A549 (cell line): ENCODE data around the gene EDN2. TPM values are rescaled to one million over a fixed set of nuclear protein-coding genes. Genes with fewer than 3 reads are reported as not detected.

Experiments used
- ATAC-seq, 2 experiments: fragments of 200-7000 bp in 1 of 2; fragments of >200 bp in 1 of 2; cut with Nextera tagmentation in 1 of 2; cut with Tn5 transposase in 1 of 2; 3 replicates each; pipeline versions ENCODE4 v1.8.0 to v1.9.1; 2018 to 2020; ENCODE audit warnings: mild to moderate bottlenecking in 1 of 2, moderate library complexity in 1 of 2
- CTCF ChIA-PET: fragments of 300-600 bp; sonication (Branson Sonifier 250); formaldehyde crosslinking; extraction: SDS; loops from one replicate; lab custom pipeline; 2021; ENCODE audit warnings: antibody characterized with exemption, inconsistent platforms; lab: Yijun Ruan, JAX
- POLR2A ChIA-PET: fragments of 350-600 bp; formaldehyde crosslinking; extraction: SDS; loops from one replicate; lab custom pipeline; 2021; ENCODE audit warnings: antibody characterized with exemption, inconsistent platforms; lab: Yijun Ruan, JAX
- DNase-seq, 2 experiments: peaks; one replicate each; pipeline versions ENCODE4 v3.0.0 to v3.0.0-alpha.2; 2011 to 2016; ENCODE audit warnings: low read depth in 1 of 2, low spot score in 1 of 2
- FAIRE-seq: peaks from 2 replicates; lab custom pipeline; 2011; peaks lifted over from hg19 to GRCh38; lab: Jason Lieb, UNC
- H3K27ac ChIP-seq, 2 experiments: fragments of >200 bp; sonication (Bioruptor Twin); formaldehyde crosslinking; 3 replicates each; pipeline ENCODE4 v1.5.1; 2016 to 2017
- H3K4me1 ChIP-seq: fragments of >200 bp; sonication (Bioruptor Twin); formaldehyde crosslinking; 3 replicates; pipeline ENCODE4 v1.6.1; 2016
- H3K4me2 ChIP-seq: fragments of >200 bp; sonication (Bioruptor Twin); formaldehyde crosslinking; 3 replicates; pipeline ENCODE4 v1.6.1; 2016
- H3K4me3 ChIP-seq: fragments of >200 bp; sonication (Bioruptor Twin); formaldehyde crosslinking; 3 replicates; pipeline ENCODE4 v1.5.1; 2016
- H3K9me3 ChIP-seq: fragments of >200 bp; sonication (Bioruptor Twin); formaldehyde crosslinking; 3 replicates; pipeline ENCODE4 v1.6.1; 2016
- BCL3 ChIP-seq: fragments of >200 bp; sonication (Bioruptor Twin); formaldehyde crosslinking; IDR thresholded peaks from 3 replicates; pipeline ENCODE4 v1.6.1; 2016
- BHLHE40 ChIP-seq: IDR thresholded peaks from 2 replicates; pipeline ENCODE4 v1.6.1; 2012; ENCODE audit warnings: low read depth, low read length, inconsistent platforms
- CBX2 ChIP-seq: fragments of 200-600 bp; sonication (generic); IDR thresholded peaks from 2 replicates; pipeline ENCODE4 v1.6.1; 2016; ENCODE audit warnings: low read depth, mild to moderate bottlenecking, borderline replicate concordance
- CHD4 ChIP-seq: fragments of 200-600 bp; sonication (generic); IDR thresholded peaks from 2 replicates; pipeline ENCODE4 v1.6.1; 2016; ENCODE audit warnings: antibody characterized with exemption, mild to moderate bottlenecking, borderline replicate concordance
- EHF ChIP-seq: fragments of 250-450 bp; sonication (Bioruptor Pico); IDR thresholded peaks from 2 replicates; pipeline ENCODE4 v1.5.0; 2020; ENCODE audit warnings: mild to moderate bottlenecking
- EP300 ChIP-seq, 2 experiments: fragments of >200 bp; sonication (Bioruptor Twin); formaldehyde crosslinking; IDR thresholded peaks; 2 replicates in 1 of 2; 3 replicates in 1 of 2; pipeline ENCODE4 v1.6.1; 2016 to 2017
- ESRRA ChIP-seq: fragments of 150-350 bp; IDR thresholded peaks from 2 replicates; pipeline ENCODE4 v1.6.1; 2014; ENCODE audit warnings: mild to moderate bottlenecking, low read length, borderline replicate concordance
- FOSL2 ChIP-seq, 2 experiments: fragments of 450-650 bp in 1 of 2; fragments of >200 bp in 1 of 2; sonication (Bioruptor Twin) in 1 of 2; formaldehyde crosslinking; IDR thresholded peaks; 2 replicates each; pipeline versions ENCODE4 v1.5.0 to v1.6.1; 2016 to 2020; ENCODE audit warnings: mild to moderate bottlenecking in 1 of 2, moderate library complexity in 1 of 2
- HDAC2 ChIP-seq: fragments of 200-600 bp; sonication (generic); IDR thresholded peaks from 2 replicates; pipeline ENCODE4 v1.6.1; 2016
- HOXB13 ChIP-seq: fragments of 250-450 bp; sonication (Bioruptor Pico); IDR thresholded peaks from 2 replicates; pipeline ENCODE4 v1.5.0; 2020; ENCODE audit warnings: low read depth, mild to moderate bottlenecking, moderate library complexity
- JUN ChIP-seq, 2 experiments: fragments of >200 bp; sonication (Bioruptor Twin); formaldehyde crosslinking; IDR thresholded peaks; 2 replicates in 1 of 2; 3 replicates in 1 of 2; pipeline ENCODE4 v1.6.1; 2016 to 2017
- KDM1A ChIP-seq: fragments of 200-600 bp; sonication (generic); IDR thresholded peaks from 2 replicates; pipeline ENCODE4 v1.6.1; 2016; ENCODE audit warnings: low read depth, mild to moderate bottlenecking
- MAFK ChIP-seq: fragments of 450-650 bp; IDR thresholded peaks from 2 replicates; pipeline ENCODE4 v1.6.1; 2014; ENCODE audit not compliant: partially characterized antibody
- NR3C1 ChIP-seq: fragments of >200 bp; sonication (Bioruptor Twin); formaldehyde crosslinking; IDR thresholded peaks from 3 replicates; pipeline ENCODE4 v1.6.1; 2017
- POLR2A ChIP-seq: IDR thresholded peaks from 2 replicates; pipeline ENCODE4 v1.6.1; 2012; ENCODE audit warnings: mild to moderate bottlenecking, low read length
- RAD21 ChIP-seq, 2 experiments: fragments of >200 bp in 1 of 2; sonication (Bioruptor Twin) in 1 of 2; formaldehyde crosslinking in 1 of 2; IDR thresholded peaks in 1 of 2; conservative IDR thresholded peaks in 1 of 2; 2 replicates in 1 of 2; 3 replicates in 1 of 2; pipeline ENCODE4 v1.6.1; 2012 to 2018; ENCODE audit warnings: inconsistent platforms in 1 of 2
- RARB ChIP-seq: fragments of 250-450 bp; sonication (Bioruptor Pico); IDR thresholded peaks from 2 replicates; pipeline ENCODE4 v1.8.0; 2021; ENCODE audit warnings: mild to moderate bottlenecking, moderate library complexity
- RCOR1 ChIP-seq: fragments of 150-350 bp; IDR thresholded peaks from 2 replicates; pipeline ENCODE4 v1.6.1; 2014; ENCODE audit warnings: antibody characterized with exemption, low read length, low read depth
- SREBF2 ChIP-seq: fragments of 450-650 bp; IDR thresholded peaks from 2 replicates; pipeline ENCODE4 v1.6.1; 2014; ENCODE audit warnings: mild to moderate bottlenecking, moderate library complexity
- TFCP2L1 ChIP-seq: fragments of 250-450 bp; sonication (Bioruptor Pico); IDR thresholded peaks from 2 replicates; pipeline ENCODE4 v1.5.0; 2021; ENCODE audit warnings: mild to moderate bottlenecking
- ZC3H11A ChIP-seq: fragments of 450-650 bp; IDR thresholded peaks from 2 replicates; pipeline ENCODE4 v1.6.1; 2014; ENCODE audit warnings: antibody characterized with exemption, mild to moderate bottlenecking
- ZFP36 ChIP-seq: fragments of 450-650 bp; IDR thresholded peaks from 2 replicates; pipeline ENCODE4 v1.6.1; 2014; ENCODE audit warnings: borderline replicate concordance; ENCODE audit not compliant: partially characterized antibody
- ZNF302 ChIP-seq: fragments of 250-450 bp; sonication (Bioruptor Pico); IDR thresholded peaks from 2 replicates; pipeline ENCODE4 v1.9.0; 2021; ENCODE audit warnings: inconsistent platforms, mild to moderate bottlenecking, moderate library complexity
- ZSCAN20 ChIP-seq: fragments of 250-450 bp; sonication (Bioruptor Pico); IDR thresholded peaks from 2 replicates; pipeline ENCODE4 v1.8.0; 2022; ENCODE audit warnings: mild to moderate bottlenecking, moderate library complexity
- WGBS: methylation state at CpG from one replicate; pipeline ENCODE4 v1.1.6; 2017; ENCODE audit errors: missing lambda C conversion rate; 5-methylcytosine and 5-hydroxymethylcytosine counted together
- polyA plus RNA-seq, 4 experiments: library from polyadenylated mRNA; depleted of rRNA in 3 of 4; stranded (reverse); fragments of >200 nt; fragmentation: RNase III in 1 of 4; extraction: RNeasy Plus Mini Kit Qiagen cat#74134 plus additional on column Dnase treatment in 1 of 4; gene quantifications; 2 replicates in 3 of 4; 3 replicates in 1 of 4; pipeline ENCODE4 v1.2.3, GENCODE V29; 2011 to 2017
- TF ChIP-seq, protein P1 (sequence below): fragments of 250-450 bp; sonication (Bioruptor Pico); IDR thresholded peaks from 2 replicates; pipeline ENCODE4 v1.5.0; 2020; ENCODE audit warnings: low read depth, mild to moderate bottlenecking, moderate library complexity
- TF ChIP-seq, protein P2 (sequence below): fragments of >200 bp; sonication (Bioruptor Twin); formaldehyde crosslinking; IDR thresholded peaks from 2 replicates; pipeline ENCODE4 v1.6.1; 2016
- TF ChIP-seq, protein P3 (sequence below): IDR thresholded peaks from 2 replicates; pipeline ENCODE4 v1.6.1; 2012; ENCODE audit warnings: low read depth, borderline replicate concordance

EDN2 gene
- polyA plus RNA-seq, 2 of the 4 experiments (the other 2 are of a cell fraction) = 1.2 to 3.2 TPM

GRCh38 chr1:41437011-41437355, 47.5 kb downstream of the EDN2 start:
- WGBS = 55% methylated on average over 3 of the region's 3 CpGs
- TF ChIP-seq, protein P1, sequence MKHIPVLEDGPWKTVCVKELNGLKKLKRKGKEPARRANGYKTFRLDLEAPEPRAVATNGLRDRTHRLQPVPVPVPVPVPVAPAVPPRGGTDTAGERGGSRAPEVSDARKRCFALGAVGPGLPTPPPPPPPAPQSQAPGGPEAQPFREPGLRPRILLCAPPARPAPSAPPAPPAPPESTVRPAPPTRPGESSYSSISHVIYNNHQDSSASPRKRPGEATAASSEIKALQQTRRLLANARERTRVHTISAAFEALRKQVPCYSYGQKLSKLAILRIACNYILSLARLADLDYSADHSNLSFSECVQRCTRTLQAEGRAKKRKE (CRISPR knock-in tag) = no peak
- no peak for TF ChIP-seq RCOR1
- TF ChIP-seq MAFK = no peak
- no peak for TF ChIP-seq CBX2
- no peak for TF ChIP-seq TFCP2L1 (CRISPR knock-in tag)
- TF ChIP-seq JUN (IDR thresholded peaks at IDR 0.05) = no peak
- no peak for TF ChIP-seq KDM1A
- no peak for TF ChIP-seq ZC3H11A
- TF ChIP-seq EP300 (IDR thresholded peaks at IDR 0.05) = no peak
- TF ChIP-seq, protein P2, sequence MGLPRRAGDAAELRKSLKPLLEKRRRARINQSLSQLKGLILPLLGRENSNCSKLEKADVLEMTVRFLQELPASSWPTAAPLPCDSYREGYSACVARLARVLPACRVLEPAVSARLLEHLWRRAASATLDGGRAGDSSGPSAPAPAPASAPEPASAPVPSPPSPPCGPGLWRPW = no peak
- TF ChIP-seq, protein P3, sequence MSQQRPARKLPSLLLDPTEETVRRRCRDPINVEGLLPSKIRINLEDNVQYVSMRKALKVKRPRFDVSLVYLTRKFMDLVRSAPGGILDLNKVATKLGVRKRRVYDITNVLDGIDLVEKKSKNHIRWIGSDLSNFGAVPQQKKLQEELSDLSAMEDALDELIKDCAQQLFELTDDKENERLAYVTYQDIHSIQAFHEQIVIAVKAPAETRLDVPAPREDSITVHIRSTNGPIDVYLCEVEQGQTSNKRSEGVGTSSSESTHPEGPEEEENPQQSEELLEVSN = no peak
- no peak for TF ChIP-seq ZNF302 (CRISPR knock-in tag)
- no peak for TF ChIP-seq FOSL2 (IDR thresholded peaks at IDR 0.05)
- no peak for TF ChIP-seq FOSL2 (CRISPR knock-in tag; IDR thresholded peaks at IDR 0.05)
- no peak for TF ChIP-seq HDAC2
- FAIRE-seq = no peak
- ChIA-PET POLR2A (no interaction called here), CTCF (interaction anchor here (1.0 kb wide), 1 partner anchor 12 kb away, joined by 3 read pairs; no protein-coding TSS in a partner anchor)
- no peak for DNase-seq
- no peak overlapping the region for H3K27ac ChIP-seq
- no peak overlapping the region for H3K4me3 ChIP-seq
- ATAC-seq = no peak
- no peaks in the 10 kb centered on the region for H3K9me3 ChIP-seq
- H3K4me2 ChIP-seq = no peak overlapping the region
- peaks cover 20% of the 10 kb centered on the region for H3K4me1 ChIP-seq

DNA sequence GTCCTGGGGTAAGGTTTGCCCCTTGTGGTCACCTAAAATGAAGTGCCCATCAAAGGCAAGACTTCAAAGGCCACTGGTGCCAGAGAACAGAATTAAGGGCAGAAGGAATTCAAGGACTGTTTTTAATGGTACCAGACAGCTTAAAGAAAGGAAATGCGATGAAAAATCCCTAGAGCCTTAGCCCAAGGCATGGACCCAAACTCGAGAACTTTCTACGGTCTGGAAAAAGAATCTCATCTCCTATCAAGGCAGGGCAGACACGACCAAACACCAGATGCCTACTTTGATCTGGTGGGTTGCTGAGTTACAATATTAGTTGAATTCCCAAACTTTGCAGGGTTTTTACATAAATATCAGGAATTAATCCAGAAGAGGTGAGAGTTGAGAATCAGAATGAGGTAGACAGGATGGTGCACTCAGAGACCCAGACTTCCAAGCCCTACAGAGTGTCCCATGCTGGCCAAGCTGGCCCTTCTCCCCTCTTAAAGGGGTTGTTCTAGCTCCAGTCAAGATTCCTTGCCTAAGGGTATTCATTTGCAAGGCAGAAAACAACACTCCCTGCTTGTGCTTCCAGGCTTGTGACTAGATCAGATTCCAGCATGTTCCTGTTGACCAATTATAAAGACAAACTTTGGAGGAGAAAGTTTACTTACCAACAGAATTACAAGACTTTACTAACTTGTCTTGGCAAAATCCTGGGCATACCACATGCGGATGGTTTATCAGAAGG, 48.0 kb downstream of the EDN2 start:
- no peak overlapping the region for H3K27ac ChIP-seq
- no peak overlapping the region for H3K4me2 ChIP-seq
- no peak for TF ChIP-seq ZC3H11A
- TF ChIP-seq ZNF302 (CRISPR knock-in tag) = no peak
- TF ChIP-seq BCL3 = no peak
- TF ChIP-seq ESRRA = no peak
- TF ChIP-seq POLR2A = no peak
- TF ChIP-seq EHF = no peak
- no peak for TF ChIP-seq CHD4
- no peak for TF ChIP-seq RARB (CRISPR knock-in tag)
- TF ChIP-seq SREBF2 = no peak
- TF ChIP-seq MAFK = no peak
- TF ChIP-seq RAD21 (conservative IDR thresholded peaks at IDR 0.05 in 1 of 2, IDR thresholded peaks at IDR 0.05 in 1 of 2) = no peak
- TF ChIP-seq JUN (IDR thresholded peaks at IDR 0.05) = no peak
- no peak for TF ChIP-seq HDAC2
- no peak for TF ChIP-seq ZFP36
- no peak for TF ChIP-seq ZSCAN20 (CRISPR knock-in tag)
- no peak for TF ChIP-seq BHLHE40
- TF ChIP-seq HOXB13 (CRISPR knock-in tag) = no peak
- no peak for TF ChIP-seq NR3C1
- ChIA-PET CTCF (interaction anchor here (0.6 to 1.2 kb wide), 5 partner anchors 13 to 80 kb away, joined by 3 to 6 read pairs (median 3); no protein-coding TSS in a partner anchor), POLR2A (no interaction called here)
- ATAC-seq (no peak), DNase-seq (no peak), FAIRE-seq (no peak)
- H3K4me1 ChIP-seq = peaks cover 23% of the 10 kb centered on the region
- no peaks in the 10 kb centered on the region for H3K9me3 ChIP-seq
- 95% methylated on average over 5 of the region's 5 CpGs for WGBS
- H3K4me3 ChIP-seq = no peak overlapping the region
